NCI-H446 treated with DMSO at 0.1 percent for 48 hours (cell line): ENCODE measurements around the gene NTM.
"Not testable (repeated sequence)": the region's sequence is repeated elsewhere in the genome, so short reads cannot be mapped to it uniquely, and the experiment has no call there.

Experiments used
- DNase-seq: peaks from one replicate; lab custom pipeline; 2025; lab: John Stamatoyannopoulos, UW

The NTM gene

DNA sequence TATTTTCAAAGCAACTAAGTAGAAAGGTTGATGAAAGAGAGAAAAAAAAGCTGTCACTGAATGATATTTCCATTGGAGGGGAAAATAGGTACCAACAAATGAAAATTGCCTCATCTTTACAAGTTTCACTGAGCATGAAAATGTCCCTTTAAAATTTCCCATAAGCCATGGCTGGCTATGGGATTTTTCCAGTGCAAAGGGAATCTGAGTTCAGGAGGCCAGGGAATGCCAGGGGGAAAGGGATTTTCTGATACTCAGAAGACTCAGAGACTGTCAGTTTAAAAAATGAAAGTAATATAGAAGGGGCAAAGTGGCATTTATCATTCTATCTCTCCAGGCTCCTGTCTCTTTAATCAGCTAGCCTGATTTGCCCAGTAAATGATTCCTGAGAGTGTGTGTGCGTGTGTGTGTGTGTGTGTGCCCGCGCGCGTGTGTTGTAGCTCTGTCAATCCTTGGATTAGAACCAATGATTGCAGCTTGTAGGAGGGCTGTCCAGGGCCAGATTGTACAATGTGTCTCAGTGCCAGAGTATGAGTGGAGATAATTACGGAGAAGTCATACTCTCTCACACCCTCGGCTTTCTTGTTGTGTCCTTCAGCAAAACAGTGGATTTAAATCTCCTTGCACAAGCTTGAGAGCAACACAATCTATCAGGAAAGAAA, at the start of gene NTM:
Gene NTM (plus strand): TSS at position 526 of the 662 bp plus-strand sequence.
- DNase-seq, result no peak

GRCh38 chr11:131324921-131325570, 45.4 kb upstream of the NTM start:
- no peak for DNase-seq

- DNase-seq, result no peak
Measured at GRCh38 chr11:131326829-131327228, 43.6 kb upstream of the NTM start.

DNA sequence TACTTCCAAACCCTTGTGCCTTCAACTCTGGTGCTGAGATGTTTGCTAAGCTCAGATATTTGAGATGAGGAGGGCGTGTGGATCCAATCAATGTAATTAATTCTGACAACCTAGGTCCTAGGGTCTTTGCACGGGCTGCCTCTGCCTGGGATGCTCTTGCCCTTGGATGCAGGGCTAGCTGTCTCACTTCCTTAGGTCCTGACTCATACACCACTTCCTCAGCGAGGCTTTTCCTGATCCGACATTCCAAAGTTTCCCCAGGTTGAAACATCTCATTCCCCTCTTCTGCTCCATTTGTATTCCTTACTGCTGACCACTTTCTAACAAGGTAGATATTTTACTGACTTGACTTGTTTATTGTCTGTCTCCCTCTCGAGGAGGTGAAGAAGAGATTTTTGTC, 43.0 kb upstream of the NTM start:
- no peak for DNase-seq

GRCh38 chr11:131328843-131329242, 41.6 kb upstream of the NTM start:
- no peak for DNase-seq

- no peak for DNase-seq
Measured at GRCh38 chr11:131331010-131331409, 39.4 kb upstream of the NTM start.

GRCh38 chr11:131331546-131331945, 38.9 kb upstream of the NTM start:
- no peak for DNase-seq

DNA sequence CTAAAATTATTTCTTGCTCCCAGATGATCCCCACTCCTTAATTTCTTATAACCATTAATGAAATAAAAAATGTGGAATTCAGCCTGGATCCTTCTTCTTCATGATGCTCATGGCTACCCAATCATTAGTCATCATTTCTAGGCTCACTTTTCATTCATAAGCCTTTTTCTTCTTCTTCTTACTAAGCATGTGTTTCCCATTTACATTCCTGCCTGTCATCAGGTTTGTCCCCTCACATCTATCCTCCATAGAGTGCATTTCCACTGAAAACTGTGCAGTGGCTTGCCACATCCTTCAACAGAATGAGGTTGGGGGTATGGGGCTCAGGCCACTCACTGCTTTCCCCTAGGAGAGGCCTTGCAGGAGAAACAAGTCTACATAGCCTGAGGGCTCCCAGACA, 35.8 kb upstream of the NTM start:
- no peak for DNase-seq

GRCh38 chr11:131341900-131342299, 28.5 kb upstream of the NTM start:
- not testable (repeated sequence) for DNase-seq

DNA sequence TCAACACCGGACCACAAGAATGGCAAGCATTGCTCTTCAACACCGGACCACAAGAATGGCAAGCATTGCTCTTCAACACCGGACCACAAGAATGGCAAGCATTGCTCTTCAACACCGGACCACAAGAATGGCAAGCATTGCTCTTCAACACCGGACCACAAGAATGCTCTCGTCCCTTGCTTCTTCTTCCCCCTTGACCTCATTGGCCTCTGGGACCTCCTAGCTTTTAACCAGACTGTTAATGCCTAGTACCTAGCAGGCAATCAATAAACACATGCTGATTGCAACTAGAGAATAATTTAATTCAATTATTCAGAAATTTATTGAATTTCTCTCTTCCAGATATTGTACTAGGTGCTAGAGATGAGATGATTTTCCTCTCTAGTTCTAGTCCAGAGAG, 28.0 kb upstream of the NTM start:
- DNase-seq, result not testable (repeated sequence)

- DNase-seq, result no peak
Measured at GRCh38 chr11:131345406-131345805, 25.0 kb upstream of the NTM start.

DNA sequence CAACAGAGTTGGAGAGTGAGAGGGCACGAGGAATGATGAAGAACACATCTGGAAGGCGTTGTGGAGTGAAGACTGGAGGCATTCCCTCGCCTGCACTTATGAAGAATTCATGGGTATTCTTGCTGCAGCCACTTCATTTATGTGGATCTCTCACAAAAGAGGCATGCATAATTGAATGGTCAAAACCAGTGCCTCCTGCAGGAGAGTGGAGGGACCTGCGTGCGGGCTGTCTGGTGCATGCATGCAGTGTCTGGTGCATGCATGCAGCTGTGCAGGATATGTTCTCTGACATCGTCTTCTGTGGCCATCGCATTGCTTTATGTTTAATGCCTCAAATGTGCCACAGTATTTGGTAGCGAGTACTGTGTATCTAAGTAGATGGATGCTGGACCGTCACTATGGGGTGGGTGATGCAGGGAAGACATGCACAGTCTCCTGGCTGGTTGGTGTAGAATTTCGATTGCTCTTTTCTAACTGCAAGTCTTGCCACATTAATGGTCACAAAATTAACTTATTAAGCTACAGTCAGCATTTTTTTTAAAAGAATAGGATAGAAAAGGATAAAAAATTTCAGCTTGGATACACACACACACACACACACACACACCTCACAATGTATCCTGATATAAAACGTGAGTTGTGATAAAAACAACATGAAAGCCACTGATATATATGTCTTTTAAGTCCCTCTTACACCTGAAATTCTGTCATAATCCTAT, 20.9 kb upstream of the NTM start:
- DNase-seq, result no peak

DNA sequence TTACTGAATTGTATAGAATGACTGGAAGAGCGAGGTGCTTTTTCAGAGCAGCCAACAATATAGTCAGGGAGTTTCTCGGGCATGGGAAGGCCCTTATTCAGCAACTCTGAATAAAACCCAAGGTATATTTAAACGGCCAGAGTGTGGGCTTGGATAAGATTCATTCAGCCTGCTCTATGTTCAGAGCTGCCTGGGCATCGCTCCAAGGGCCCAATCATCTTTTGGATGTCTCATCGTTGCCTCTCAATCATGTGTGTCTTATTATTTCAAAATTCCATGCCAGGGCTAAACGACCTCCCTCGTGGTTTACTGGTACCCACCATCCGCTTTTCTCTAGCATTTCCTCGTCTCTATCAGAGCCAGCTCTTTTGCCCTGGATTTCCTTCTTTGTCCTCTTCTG, 19.5 kb upstream of the NTM start:
- no peak for DNase-seq

- no peak for DNase-seq
Measured at GRCh38 chr11:131351848-131352247, 18.6 kb upstream of the NTM start.

DNA sequence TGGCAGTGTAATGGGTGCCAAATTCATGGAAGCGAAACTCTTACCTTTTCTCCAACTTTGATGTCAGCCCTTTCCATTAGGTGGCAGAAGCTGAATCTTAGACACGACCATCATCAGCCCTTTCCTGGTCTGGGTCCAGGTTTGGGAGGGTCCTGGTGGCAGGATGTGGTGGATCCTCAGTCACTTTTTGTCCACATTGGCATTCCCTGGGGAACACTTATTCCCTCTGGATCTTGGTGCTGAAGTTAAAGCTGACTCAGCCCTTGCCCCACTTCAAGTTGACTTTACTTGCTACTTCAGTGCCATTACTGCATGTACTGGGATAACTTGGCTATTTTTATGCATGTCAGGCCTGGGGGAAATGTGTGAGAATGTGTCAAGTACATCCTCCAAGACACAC, 16.6 kb upstream of the NTM start:
- DNase-seq, result no peak

- no peak for DNase-seq
Measured at GRCh38 chr11:131354251-131354701, 16.1 kb upstream of the NTM start.

GRCh38 chr11:131356206-131356605, 14.2 kb upstream of the NTM start:
- no peak for DNase-seq

- no peak for DNase-seq
Measured at GRCh38 chr11:131365329-131365930, 5.0 kb upstream of the NTM start.

- no peak for DNase-seq
Measured at GRCh38 chr11:131370901-131371790, 731 bp downstream of the NTM start.

- no peak for DNase-seq
Measured at GRCh38 chr11:131371791-131372104, 1.3 kb downstream of the NTM start.

- no peak for DNase-seq
Measured at GRCh38 chr11:131372234-131372962, 2.0 kb downstream of the NTM start.
